ENCODE data around the gene EHMT1.

Gene EHMT1

DNA sequence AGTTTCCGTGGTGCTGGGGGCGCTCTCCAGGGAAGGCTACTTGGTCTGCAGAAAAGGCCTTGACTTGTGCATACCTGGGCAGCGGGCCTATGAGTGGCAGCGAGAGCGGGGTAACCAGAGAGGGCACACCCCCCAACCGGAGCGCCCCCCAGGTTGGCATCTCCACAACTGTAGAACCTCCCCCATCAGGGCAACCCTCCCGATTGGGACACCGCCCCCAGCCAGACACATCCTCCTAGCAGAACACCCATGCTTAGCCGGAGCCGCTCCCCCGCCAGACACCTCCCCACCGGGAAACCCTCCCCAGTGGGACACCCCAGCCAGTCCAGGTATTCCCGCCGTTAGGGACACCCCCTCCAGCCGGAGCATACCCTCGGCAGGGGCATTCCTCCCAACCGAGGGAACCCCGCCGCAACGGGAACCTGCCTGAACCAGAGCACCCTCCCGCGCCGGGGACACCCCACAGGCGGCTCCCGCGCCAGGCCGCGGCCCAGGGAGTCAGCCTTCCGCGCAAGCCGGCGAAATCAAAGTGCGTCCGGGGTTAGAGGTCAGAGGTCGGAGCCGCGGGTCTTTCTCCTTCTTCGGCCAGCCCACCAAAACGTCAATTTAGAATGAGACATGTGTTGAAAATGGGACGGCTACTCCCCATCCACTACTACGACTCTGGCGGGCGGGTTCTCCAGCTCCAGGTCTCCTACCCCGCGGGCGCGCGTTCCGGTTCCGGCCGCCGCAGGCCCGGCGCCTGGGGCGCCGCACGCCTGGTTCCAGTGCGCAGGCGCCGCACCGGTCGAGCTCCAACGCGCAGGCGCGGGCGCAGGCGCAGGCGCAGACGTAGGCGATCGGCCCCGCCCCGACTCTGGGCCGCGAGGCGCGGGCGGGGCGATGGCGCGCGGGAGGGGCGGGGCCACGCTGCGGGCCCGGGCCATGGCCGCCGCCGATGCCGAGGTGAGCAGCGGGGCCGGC is at the start of gene EHMT1:
TSS of gene EHMT1 (plus strand) at position 901 of the 963 bp plus-strand sequence. CDS start at position 925, 24 bp downstream.
- TF ChIP-seq, protein P1, sequence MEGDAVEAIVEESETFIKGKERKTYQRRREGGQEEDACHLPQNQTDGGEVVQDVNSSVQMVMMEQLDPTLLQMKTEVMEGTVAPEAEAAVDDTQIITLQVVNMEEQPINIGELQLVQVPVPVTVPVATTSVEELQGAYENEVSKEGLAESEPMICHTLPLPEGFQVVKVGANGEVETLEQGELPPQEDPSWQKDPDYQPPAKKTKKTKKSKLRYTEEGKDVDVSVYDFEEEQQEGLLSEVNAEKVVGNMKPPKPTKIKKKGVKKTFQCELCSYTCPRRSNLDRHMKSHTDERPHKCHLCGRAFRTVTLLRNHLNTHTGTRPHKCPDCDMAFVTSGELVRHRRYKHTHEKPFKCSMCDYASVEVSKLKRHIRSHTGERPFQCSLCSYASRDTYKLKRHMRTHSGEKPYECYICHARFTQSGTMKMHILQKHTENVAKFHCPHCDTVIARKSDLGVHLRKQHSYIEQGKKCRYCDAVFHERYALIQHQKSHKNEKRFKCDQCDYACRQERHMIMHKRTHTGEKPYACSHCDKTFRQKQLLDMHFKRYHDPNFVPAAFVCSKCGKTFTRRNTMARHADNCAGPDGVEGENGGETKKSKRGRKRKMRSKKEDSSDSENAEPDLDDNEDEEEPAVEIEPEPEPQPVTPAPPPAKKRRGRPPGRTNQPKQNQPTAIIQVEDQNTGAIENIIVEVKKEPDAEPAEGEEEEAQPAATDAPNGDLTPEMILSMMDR (IDR thresholded peaks at IDR 0.05; ENCODE audit: low read depth, low read length, missing control alignments): no peak
- peak within 1 kb of the TSS; percentile 96 for H3K4me3 ChIP-seq (ENCODE audit: low read depth, low read length)
- in situ Hi-C loops (cut with HindIII; ENCODE audit: low sequenced_read_pairs): no loop called here
- DNase-seq (ENCODE audit: low read depth): peak; percentile 52

DNA sequence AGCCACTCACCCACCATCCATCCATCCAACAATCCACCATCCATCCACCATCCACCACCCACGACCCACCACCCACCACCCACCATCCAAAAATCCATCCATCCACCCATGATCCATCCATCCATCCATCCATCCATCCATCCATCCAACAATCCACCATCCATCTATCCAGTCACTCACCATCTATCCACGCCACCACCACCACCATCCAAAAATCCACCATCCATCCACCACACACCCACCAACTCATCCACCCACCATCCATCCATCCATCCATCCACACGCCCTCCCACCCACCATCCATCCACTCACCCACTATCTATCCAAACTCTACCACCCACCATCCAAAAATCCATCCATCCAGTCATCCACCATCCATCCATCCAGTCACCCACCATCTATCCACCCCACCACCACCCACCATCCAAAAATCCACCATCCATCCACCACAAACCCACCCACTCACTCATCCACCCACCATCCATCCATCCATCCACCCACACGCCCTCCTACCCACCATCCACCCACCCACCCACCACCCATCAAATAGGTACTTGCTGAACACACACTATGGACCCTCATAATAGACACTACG is 49.1 kb upstream of the EHMT1 start:
- no peak for DNase-seq (ENCODE audit: low read depth)
- no peak overlapping the region for H3K4me3 ChIP-seq (ENCODE audit: low read depth, low read length)
- in situ Hi-C loops (cut with HindIII; ENCODE audit: low sequenced_read_pairs): no loop called here
- TF ChIP-seq, protein P1 (IDR thresholded peaks at IDR 0.05; ENCODE audit: low read depth, low read length, missing control alignments): no peak

DNA sequence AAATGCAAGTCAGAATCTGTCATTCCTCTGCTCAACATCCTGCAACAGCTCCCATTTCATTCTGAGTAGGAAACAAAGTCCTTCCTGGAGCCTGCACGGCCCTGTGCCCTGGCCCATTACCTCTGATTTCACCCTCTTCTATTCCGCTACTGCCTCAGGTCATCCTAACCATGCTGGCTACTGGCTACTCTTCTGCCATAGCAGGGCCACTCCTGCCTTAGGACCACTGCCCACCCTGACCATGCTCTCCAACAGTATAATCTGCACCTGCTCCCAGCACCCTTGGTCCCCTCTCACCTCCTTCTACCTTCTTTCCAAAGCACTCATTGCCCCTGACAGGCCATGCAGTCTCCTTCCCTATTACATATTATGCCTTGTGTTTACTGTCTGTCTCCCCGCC is 48.2 kb upstream of the EHMT1 start:
- H3K4me3 ChIP-seq (ENCODE audit: low read depth, low read length): no peak overlapping the region
- TF ChIP-seq, protein P1 (IDR thresholded peaks at IDR 0.05; ENCODE audit: low read depth, low read length, missing control alignments): no peak
- DNase-seq (ENCODE audit: low read depth): no peak
- in situ Hi-C loops (cut with HindIII; ENCODE audit: low sequenced_read_pairs): no loop called here

DNA sequence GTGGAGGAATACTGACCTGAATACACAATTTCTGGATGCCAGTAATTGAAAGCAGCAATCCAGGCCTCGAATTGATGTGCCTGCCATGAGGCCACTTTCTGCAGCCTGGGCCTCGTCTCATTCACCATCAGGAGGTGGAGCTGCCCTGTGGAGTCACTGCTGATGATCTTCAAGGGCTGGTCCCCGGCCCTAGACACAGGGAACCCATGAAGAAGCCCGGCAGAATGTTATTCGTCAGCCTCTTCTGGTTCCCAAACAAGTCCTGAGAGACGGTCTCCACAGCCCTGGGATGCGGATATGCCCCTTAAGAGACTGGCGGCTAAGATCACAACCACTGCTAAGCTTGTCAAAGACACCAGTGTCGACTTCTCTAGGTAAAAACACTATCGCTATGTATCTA is 44.6 kb upstream of the EHMT1 start:
- in situ Hi-C loops (cut with HindIII; ENCODE audit: low sequenced_read_pairs): no loop called here
- TF ChIP-seq, protein P1 (IDR thresholded peaks at IDR 0.05; ENCODE audit: low read depth, low read length, missing control alignments): no peak

DNA sequence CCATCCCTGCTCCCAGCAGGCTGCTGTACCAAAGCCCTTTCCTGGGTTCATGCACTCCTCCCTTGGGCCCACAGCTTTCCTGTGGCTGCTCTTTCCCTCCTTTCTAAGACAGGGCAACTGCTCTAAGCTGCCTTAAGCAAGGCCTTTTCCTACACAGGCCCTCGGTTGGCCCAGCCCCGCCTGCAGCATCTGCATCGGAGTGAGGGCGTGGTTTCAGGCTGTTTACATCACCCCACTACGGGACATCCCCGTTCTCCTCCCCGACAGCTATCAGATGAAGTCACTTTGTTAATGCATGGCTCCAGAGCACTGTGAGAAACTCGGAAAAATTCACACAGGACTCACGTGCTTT is 43.5 kb upstream of the EHMT1 start:
- in situ Hi-C loops (cut with HindIII; ENCODE audit: low sequenced_read_pairs): no loop called here
- H3K4me3 ChIP-seq (ENCODE audit: low read depth, low read length): no peak overlapping the region
- TF ChIP-seq, protein P1 (IDR thresholded peaks at IDR 0.05; ENCODE audit: low read depth, low read length, missing control alignments): no peak
- DNase-seq (ENCODE audit: low read depth): no peak

More for the DNA sequence above, 44.6 kb upstream of the EHMT1 start:
- H3K4me3 ChIP-seq (ENCODE audit: low read depth, low read length): no peak overlapping the region
- DNase-seq (ENCODE audit: low read depth): no peak

DNA sequence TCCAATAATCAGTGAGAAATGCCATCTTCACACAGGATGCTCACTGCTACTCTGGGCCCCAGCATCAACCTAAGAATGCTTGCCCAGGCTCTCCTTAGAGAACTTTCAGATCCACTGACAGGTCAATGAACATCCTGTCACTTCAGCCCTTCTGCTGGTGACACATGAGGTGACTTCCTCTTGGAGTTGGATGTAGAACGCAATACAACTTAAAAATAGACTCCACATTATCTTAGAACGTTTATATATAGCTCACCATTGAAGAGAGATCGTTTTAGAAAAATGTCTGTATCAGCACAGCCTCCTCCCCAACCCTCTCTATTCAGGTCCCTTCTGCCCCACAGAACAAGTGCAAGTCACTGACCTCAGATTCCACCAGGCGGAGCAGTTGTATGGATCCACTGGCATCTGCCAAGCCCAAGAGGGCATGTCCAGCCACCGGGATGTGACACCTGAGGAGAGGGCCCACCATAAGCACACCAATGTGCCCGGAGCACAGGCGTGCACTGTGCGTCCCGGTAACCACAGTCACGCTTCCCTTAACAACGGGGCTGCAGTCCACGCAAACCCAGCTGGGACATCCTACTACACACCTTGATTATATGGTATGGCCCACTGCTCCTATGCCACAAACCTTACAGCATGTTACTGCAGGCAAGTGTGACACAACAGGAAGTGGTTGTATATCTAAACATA is 42.9 kb upstream of the EHMT1 start:
- no peak for DNase-seq (ENCODE audit: low read depth)
- in situ Hi-C loops (cut with HindIII; ENCODE audit: low sequenced_read_pairs): no loop called here
- no peak overlapping the region for H3K4me3 ChIP-seq (ENCODE audit: low read depth, low read length)
- TF ChIP-seq, protein P1 (IDR thresholded peaks at IDR 0.05; ENCODE audit: low read depth, low read length, missing control alignments): no peak

Measured in astrocyte of the cerebellum (primary cell).